GM21390 (cell line): ENCODE measurements around the gene OR12D2.
"Not testable (repeated sequence)": the region's sequence is repeated elsewhere in the genome, so short reads cannot be mapped to it uniquely, and the experiment has no call there.

Source experiments
- ATAC-seq: cut with Tn5 transposase; IDR thresholded peaks from one replicate; pipeline ENCODE4 v1.9.1; 2021; ENCODE audit not compliant: unreplicated experiment

The OR12D2 gene, protein sequence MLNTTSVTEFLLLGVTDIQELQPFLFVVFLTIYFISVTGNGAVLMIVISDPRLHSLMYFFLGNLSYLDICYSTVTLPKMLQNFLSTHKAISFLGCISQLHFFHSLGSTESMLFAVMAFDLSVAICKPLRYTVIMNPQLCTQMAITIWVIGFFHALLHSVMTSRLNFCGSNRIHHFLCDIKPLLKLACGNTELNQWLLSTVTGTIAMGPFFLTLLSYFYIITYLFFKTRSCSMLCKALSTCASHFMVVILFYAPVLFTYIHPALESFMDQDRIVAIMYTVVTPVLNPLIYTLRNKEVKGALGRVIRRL

DNA sequence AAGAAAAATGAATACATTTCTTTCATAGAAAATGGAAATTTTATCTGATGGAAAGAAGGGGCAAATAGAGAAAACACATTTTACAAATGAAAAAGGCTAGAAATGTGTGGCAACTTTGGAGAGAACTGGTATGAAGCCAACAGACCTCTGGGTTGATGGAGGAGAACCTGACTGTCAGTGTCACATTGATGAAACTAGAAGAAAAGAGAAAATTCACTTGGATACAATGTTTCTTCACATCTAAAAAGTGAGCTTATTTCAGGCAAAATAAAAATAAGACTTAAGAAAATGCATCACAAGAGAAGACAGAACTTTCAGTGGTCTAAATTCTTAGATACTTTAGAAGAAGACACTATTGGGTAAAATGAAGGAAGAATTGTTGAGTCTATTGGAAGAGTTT lies at the start of gene OR12D2:
Gene OR12D2 (plus strand): TSS at position 301 of the 400 bp plus-strand sequence. CDS start 1,069 bp downstream, outside the sequence.
- no peak for ATAC-seq

DNA sequence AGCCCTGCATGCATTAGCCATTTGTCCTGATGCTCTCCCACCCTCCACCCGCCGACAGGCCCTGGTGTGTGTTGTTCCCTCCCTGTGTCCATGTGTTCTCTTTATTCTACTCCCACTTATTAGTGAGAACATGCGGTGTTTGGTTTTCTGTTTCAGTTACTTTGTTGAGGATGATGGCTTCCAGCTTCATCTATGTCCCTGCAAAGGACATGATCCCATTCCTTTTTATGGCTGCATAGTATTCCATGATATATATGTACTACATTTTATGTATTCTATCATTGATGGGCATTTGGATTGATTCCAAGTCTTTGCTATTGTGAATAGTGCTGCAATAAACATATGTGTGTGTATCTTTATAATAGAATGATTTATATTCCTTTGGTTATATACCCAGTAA lies 46.1 kb upstream of the OR12D2 start:
- ATAC-seq = not testable (repeated sequence)

DNA sequence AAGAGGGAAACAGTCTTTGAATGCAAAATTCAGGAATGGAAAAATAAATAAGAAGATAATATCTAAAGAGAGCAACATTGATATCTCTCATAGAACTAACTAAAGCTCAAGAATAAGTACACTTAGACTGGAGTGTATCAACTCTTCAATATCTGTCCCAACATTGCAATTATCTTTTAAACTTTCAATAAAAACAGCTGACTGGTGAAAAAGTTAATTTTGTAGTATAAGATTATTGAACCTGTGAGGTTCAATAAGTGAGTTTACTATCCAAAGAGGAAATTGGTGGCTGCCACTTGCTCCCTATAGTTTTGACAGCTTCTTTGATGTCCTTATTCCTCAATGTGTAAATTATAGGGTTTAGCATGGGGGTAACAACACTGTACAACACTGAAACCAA lies 40.5 kb upstream of the OR12D2 start:
- no peak for ATAC-seq

DNA sequence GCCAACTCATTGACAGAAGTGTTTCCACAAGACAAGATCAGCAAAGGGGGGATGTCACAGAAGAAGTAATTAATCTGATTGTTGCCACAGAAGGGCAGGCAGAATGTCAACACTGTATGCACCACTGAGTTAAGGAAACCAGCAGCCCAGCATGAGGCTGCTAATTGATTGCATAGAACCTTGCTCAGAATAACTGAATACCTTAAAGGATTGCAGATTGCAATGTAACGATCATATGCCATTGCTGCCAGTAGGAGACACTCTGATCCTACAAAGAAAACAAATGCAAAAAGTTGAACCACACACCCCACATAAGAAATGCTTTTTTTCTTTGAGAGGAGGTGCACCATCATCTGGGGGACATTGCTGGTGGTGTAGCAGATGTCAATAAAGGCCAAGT lies 39.8 kb upstream of the OR12D2 start:
- no peak for ATAC-seq

DNA sequence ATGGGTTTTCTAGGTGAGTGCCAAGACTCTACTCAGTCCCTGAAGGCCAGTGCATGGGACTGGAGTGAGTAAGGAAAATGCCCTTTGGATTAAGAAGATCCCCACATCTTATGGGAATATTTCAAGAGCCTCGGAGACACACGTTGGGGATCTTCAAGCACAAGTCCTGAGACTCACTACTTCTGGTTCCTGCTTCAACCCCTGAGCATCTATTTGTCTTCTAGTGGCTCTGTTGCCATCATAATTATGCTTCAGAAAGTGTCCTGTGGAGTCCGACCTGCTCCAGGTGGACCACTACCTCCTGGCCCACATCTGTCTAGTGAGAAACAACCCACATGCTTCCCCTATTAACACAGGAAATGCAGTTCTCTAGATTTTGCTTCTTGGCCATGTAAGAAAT lies 26.7 kb upstream of the OR12D2 start, which contains the start of gene OR5V1:
Gene OR5V1 (minus strand): TSS at position 101 of the 400 bp plus-strand sequence. CDS start 12,670 bp downstream, outside the sequence.
- no peak for ATAC-seq

DNA sequence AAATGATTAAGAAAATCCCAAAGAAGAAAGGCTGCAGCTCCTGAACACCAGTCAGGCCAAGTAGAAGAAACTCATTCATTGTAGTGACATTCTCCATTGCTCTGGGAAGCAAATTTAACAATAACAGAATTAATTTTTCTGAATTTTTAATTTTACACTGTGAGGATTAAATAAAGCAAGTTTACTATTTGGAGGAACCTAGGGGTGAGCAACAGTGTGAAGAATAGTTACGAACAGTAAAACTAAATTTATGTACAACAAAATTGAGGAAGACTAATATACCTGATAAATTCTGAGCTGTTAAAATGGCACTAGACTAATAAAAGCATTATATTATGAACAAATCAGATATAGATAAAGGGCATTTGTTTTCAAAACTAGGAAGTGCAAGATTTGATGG lies 20.2 kb upstream of the OR12D2 start, which contains the start of gene OR12D3:
Gene OR12D3 (minus strand): TSS at position 101 of the 400 bp plus-strand sequence. CDS start 4 bp downstream, at position 97.
- ATAC-seq = no peak

DNA sequence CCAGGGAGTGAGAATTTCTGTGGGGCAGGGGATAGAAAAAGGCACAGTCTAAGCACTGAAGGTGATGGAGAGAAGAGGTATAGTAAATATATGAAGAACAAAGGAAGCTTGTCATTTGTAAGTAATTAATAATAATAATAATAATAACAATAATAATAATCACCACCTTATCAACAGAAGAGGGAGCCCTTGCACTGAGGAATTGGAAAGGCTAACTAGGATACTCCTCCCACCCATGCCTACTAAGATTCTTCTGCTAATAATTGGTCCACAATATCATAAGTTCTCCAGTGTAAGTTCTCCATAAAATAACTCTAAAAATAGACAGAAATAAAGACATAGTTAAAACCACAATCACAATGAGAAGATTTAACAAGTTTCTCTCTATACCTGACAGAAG lies 19.4 kb upstream of the OR12D2 start:
- ATAC-seq = no peak

DNA sequence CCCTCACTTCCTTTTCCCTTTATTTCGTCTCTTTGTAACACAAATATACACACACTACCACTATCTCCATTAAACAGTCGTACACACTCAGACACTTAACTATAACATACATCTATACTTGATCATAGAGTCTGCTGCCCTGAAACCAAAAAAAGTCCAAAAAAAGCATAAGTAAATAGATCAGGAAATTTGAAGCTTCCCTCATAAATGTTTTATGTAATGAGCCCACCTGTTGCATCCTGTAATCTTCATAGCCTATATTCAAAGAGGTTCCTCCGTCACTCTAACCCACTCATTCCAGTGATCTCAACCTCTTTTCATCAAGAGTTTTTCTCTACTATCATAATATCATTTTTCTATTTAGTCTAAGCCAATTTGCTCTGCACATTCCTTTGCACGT lies 6.9 kb upstream of the OR12D2 start:
- no peak for ATAC-seq

DNA sequence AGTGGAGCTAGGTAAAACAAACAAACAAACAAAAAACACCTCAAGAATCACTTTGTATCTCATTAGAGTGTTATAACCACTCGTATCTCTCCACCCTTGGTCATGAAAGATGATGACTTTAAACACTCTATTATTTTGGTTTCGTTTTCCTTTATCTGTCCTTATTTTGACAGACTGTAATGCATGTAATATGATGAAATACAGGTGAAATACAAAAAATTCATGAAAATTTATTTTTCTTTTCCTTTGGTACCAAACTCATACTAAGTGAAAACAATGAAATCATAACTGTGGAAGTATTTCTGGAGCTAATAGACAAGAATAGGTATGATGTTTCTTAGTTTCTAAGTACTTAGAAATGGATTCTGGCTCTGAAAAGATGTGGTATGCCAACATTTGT lies 4.1 kb downstream of the OR12D2 start:
- ATAC-seq = no peak

DNA sequence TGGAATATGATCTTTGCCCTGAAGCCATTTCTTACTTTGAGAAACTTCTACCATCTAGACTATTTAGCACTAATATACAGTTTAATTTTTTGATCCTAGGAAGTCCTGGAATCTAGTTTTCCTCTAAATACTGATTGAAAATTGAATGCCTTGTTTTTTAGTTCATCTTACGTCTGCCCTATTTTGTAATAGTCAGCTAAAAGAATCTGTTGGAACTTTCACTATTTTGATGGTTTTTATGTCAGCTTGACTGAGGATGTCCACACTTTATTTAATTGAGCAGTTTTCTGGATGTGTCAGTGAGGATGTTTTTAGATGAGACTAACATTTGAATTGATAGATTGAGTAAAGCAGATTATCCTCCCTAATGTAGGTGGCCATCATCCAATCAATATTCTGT lies 8.4 kb downstream of the OR12D2 start:
- no peak for ATAC-seq

DNA sequence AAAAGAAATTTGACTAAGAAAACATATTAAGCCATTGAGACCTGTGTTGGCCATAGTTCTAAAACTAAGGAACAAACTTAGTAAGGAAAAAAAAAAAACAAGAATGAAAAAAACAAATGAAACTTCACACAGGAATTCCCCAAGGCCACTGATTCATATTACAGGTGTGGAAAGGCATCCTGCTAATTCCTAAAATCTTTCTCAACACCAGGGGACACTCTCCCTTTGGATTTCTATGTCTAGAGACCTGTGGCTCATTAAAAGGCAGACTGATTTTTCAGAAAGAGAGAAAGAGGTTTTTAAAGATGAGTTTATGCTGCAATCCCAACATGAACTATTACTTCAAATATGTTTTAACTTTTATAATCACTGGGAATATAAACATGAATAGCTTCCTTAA lies 19.2 kb downstream of the OR12D2 start, which contains the start of gene OR12D1:
Gene OR12D1 (plus strand): TSS at position 341 of the 400 bp plus-strand sequence.
- no peak for ATAC-seq

DNA sequence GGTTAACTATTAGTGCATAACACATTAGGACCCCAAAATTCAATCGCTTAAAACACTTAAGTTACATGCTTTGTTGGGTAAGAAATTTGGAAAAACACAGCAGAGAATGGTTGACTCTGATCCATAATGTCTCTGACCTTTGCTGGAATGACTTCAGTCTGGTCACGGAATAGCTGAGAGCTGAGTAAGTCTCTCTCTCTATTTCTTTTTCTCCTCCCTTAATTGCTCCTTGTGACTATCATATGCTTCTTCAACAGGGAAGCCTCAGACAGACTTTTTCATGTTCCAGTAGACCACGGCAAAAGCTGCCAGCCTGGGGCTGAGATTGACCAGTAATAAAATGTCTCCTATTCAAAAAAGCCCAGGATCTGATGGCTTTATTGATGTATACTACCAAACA lies 24.1 kb downstream of the OR12D2 start:
- ATAC-seq = no peak

DNA sequence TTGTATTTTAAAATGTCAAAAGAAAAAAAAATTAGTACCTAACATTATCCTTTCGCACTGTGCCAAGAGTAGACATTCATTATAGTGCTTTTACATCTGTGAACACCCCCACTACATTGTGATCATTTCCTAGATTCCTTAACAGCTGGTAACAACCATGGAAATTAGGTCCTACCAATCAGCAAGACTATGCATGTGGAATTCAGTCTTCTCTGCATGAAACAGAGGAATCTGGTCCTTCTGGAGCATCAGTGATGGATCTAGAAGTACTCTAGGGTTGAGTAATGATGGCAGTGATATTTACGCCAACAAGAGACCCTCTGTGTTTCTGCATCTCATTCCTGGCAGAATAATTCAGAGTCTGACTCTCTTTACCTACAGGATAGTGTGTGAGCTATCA lies 28.7 kb downstream of the OR12D2 start:
- no peak for ATAC-seq

DNA sequence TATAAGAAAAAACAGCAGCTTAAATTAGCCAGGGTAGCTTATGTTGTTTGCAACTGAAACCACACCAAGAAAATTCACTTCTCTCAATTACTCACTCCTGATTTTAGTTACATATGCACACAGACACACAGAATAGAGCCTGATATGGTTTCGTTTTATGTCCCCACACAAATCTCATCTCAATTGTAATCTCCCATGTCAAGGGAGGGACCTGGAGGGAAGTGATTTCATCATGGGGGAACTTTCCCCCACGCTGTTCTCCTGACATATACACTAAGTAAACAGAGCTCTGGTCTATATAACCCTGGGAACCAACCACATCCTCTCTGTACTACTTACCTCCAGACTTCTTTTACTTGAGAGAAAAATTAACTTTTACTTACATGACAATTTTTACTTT lies 29.1 kb downstream of the OR12D2 start:
- ATAC-seq = no peak

DNA sequence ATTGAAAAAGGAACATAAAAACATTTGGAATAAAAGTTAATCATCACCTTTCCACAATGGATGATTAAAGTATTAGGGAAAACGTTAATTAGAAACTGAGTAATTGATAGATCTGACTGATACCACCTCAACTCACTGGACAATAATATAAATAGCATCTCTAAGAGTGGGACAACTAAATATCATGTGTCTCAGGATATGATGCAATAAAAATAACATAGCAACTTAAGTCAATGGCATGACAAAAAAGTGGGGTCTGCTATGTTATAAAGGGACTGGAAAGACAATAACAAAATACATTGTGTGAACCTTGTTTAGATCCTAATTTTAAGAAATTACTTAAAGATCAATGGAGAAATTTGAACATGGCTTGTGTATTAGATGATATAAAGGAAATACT lies 29.6 kb downstream of the OR12D2 start:
- no peak for ATAC-seq

DNA sequence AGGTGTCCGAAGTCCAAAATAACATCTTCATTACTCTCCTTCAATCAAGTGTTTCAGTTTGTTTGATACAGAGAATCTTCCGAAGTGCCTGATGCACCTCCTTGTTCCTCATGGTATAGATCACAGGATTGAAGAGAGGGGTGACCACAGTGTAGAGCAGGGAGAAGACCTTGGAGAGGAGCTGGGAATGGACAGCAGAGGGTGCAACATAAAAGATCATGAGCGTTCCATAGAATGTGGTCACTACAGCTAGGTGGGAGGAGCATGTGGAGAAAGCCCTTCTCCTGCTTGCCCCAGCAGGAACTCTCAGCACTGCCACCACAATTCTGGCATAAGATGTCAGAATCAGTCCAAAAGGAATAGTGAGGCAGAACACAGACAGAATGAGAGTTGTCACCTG lies 31.2 kb downstream of the OR12D2 start:
- ATAC-seq = no peak

DNA sequence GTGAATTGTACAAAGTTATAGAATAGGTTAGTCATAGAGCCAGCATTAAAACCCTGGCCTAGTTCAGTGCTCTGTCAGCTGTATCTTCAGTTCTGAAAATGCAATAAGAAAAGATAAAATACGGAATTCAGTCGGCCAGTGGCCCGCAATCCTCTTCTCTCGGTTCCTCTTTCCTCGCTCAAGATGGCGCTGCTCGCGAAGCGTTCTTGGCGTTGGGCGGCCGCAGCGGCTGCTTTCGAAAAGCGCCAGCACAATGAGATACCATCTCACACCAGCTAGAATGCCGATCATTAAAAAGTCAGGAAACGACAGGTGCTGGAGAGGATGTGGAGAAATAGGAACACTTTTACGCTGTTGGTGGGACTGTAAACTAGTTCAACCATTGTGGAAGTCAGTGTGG lies 41.3 kb downstream of the OR12D2 start:
- ATAC-seq = not testable (repeated sequence)

DNA sequence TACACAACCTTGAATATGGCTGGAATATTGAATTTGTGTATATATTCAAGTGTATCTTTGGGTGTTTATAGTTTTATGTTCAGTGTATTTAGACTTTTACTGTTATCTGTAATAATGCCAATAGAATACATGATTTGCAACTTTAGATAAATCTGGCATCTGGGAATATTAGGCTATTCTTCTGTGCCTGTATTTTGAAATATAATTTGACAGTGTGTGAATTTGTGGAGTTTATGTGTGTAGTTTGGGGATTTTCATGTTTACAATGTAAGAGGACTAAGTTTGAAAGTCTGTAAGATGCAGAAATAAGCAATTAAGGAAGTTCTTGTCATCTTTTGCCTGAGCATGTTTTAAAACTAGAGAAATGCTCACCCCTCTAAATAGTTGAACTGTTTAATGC lies 43.6 kb downstream of the OR12D2 start, which contains the start of gene OR10C1:
Gene OR10C1 (plus strand): TSS at position 301 of the 400 bp plus-strand sequence. CDS start 710 bp downstream, outside the sequence.
- no peak for ATAC-seq

DNA sequence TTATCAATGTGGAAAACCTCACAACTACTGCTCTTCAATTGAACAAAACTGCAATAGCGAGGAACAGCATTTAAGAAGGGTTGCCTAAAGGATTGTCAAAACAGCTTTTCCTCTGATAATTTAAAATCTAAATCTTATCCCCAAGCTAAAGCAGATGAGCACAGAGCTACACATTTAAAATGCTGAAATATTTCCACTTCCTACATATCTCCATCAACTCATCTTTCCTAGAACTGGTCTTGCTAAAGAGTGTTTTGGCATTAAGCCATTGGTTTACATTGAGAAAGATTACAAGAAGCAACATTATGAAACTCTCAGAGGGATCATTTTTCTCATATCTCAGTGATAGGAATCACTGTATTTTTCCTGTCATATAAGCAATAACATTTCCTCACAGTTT lies 47.3 kb downstream of the OR12D2 start:
- no peak for ATAC-seq

DNA sequence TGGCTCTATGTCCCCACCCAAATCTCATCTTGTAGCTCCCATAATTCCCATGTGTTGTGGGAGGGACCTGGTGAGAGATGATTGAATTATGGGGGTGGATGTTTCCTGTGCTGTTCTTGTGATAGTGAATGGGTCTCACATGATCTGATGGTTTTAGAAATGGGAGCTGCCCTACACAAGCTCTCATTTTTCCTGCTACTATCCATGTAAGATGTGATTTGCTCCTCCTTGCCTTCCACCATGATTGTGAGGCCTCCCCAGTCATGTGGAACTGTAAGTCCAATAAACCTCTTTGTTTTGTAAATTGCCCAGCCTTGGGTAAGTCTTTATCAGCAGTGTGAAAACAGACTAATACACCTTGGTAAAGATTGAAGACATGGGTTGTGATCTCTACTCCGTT lies 48.6 kb downstream of the OR12D2 start:
- not testable (repeated sequence) for ATAC-seq
